ENCODE measurements around the gene NRTN. TPM values are rescaled to one million over a fixed set of nuclear protein-coding genes. Genes with fewer than 3 reads are reported as not detected.
A peak's percentile ranks its signal among the peaks of the same experiment; 100 is the strongest.
"Not testable (repeated sequence)": the region's sequence is repeated elsewhere in the genome, so short reads cannot be mapped to it uniquely, and the experiment has no call there.

The NRTN gene
- total RNA-seq, 1 experiment from 2014 or later = 15.0 TPM

- peak; percentile 99 for DNase-seq (ENCODE audit: low read depth)
- in situ Hi-C loops (cut with HindIII; ENCODE audit: low pct_unique_long_range_greater_than_20kb, low sequenced_read_pairs) = no loop called here
Observed at GRCh38 chr19:5827891-5828660, 23.2 kb downstream of the NRTN start.

- peak; percentile 33 for DNase-seq (ENCODE audit: low read depth)
- in situ Hi-C loops (cut with HindIII; ENCODE audit: low pct_unique_long_range_greater_than_20kb, low sequenced_read_pairs) = no loop called here
Observed at GRCh38 chr19:5828661-5829566, 24.0 kb downstream of the NRTN start.

- in situ Hi-C loops (cut with HindIII; ENCODE audit: low pct_unique_long_range_greater_than_20kb, low sequenced_read_pairs) = no loop called here
- no peak for DNase-seq (ENCODE audit: low read depth)
Observed at GRCh38 chr19:5829567-5830310, 24.9 kb downstream of the NRTN start.

- no peak for DNase-seq (ENCODE audit: low read depth)
- in situ Hi-C loops (cut with HindIII; ENCODE audit: low pct_unique_long_range_greater_than_20kb, low sequenced_read_pairs) = no loop called here
Observed at GRCh38 chr19:5831159-5831558, 26.3 kb downstream of the NRTN start.

GRCh38 chr19:5832061-5832460 lies 27.2 kb downstream of the NRTN start:
- in situ Hi-C loops (cut with HindIII; ENCODE audit: low pct_unique_long_range_greater_than_20kb, low sequenced_read_pairs) = no loop called here
- DNase-seq (ENCODE audit: low read depth) = no peak

- DNase-seq (ENCODE audit: low read depth) = no peak
- in situ Hi-C loops (cut with HindIII; ENCODE audit: low pct_unique_long_range_greater_than_20kb, low sequenced_read_pairs) = no loop called here
Observed at GRCh38 chr19:5832527-5833216, 27.8 kb downstream of the NRTN start.

- no peak for DNase-seq (ENCODE audit: low read depth)
- in situ Hi-C loops (cut with HindIII; ENCODE audit: low pct_unique_long_range_greater_than_20kb, low sequenced_read_pairs) = no loop called here
Observed at GRCh38 chr19:5837761-5838352, 33.0 kb downstream of the NRTN start.

- no peak for DNase-seq (ENCODE audit: low read depth)
- in situ Hi-C loops (cut with HindIII; ENCODE audit: low pct_unique_long_range_greater_than_20kb, low sequenced_read_pairs) = no loop called here
Observed at GRCh38 chr19:5838353-5839064, 33.6 kb downstream of the NRTN start.

GRCh38 chr19:5839065-5840017 lies 34.5 kb downstream of the NRTN start, which contains the start of gene FUT6:
Gene FUT6 (minus strand): TSS chr19:5839702. CDS start chr19:5832567, 7,135 bp downstream.
- in situ Hi-C loops (cut with HindIII; ENCODE audit: low pct_unique_long_range_greater_than_20kb, low sequenced_read_pairs) = no loop called here
- no peak for DNase-seq (ENCODE audit: low read depth)

- DNase-seq (ENCODE audit: low read depth); in situ Hi-C loops (cut with HindIII; ENCODE audit: low pct_unique_long_range_greater_than_20kb, low sequenced_read_pairs): not testable (repeated sequence)
Observed at GRCh38 chr19:5841735-5842111, 36.9 kb downstream of the NRTN start.

- no peak for DNase-seq (ENCODE audit: low read depth)
- in situ Hi-C loops (cut with HindIII; ENCODE audit: low pct_unique_long_range_greater_than_20kb, low sequenced_read_pairs) = no loop called here
Observed at GRCh38 chr19:5843295-5843927, 38.5 kb downstream of the NRTN start.

GRCh38 chr19:5844456-5845433 lies 39.9 kb downstream of the NRTN start:
- in situ Hi-C loops (cut with HindIII; ENCODE audit: low pct_unique_long_range_greater_than_20kb, low sequenced_read_pairs) = no loop called here
- DNase-seq (ENCODE audit: low read depth) = no peak

GRCh38 chr19:5847846-5848245 lies 43.0 kb downstream of the NRTN start:
- in situ Hi-C loops (cut with HindIII; ENCODE audit: low pct_unique_long_range_greater_than_20kb, low sequenced_read_pairs); DNase-seq (ENCODE audit: low read depth): not testable (repeated sequence)

GRCh38 chr19:5848621-5849020 lies 43.8 kb downstream of the NRTN start:
- DNase-seq (ENCODE audit: low read depth); in situ Hi-C loops (cut with HindIII; ENCODE audit: low pct_unique_long_range_greater_than_20kb, low sequenced_read_pairs): not testable (repeated sequence)

- DNase-seq (ENCODE audit: low read depth) = no peak
- in situ Hi-C loops (cut with HindIII; ENCODE audit: low pct_unique_long_range_greater_than_20kb, low sequenced_read_pairs) = no loop called here
Observed at GRCh38 chr19:5850189-5850588, 45.3 kb downstream of the NRTN start.

All from Caki2 (cell line).